Colonic mucosa (tissue), 4 donors: ENCODE results near the gene PIP4K2A. TPM values are rescaled to one million over a fixed set of nuclear protein-coding genes. Genes with fewer than 3 reads are reported as not detected.

Source experiments
- DNase-seq: peaks from one replicate; pipeline ENCODE4 v3.0.0-alpha.2; 2020
- H3K27ac ChIP-seq: fragments of 200-600 bp; one replicate; pipeline ENCODE4 v1.8.0; 2021
- H3K27me3 ChIP-seq: fragments of 200-600 bp; one replicate; pipeline ENCODE4 v1.8.0; 2021
- H3K36me3 ChIP-seq: fragments of 200-600 bp; one replicate; pipeline ENCODE4 v1.8.0; 2021
- H3K4me1 ChIP-seq: fragments of 200-600 bp; one replicate; pipeline ENCODE4 v1.8.0; 2021; ENCODE audit warnings: mild to moderate bottlenecking
- H3K4me3 ChIP-seq: fragments of 200-600 bp; one replicate; pipeline ENCODE4 v1.8.0; 2021
- H3K9ac ChIP-seq, 2 donors: one replicate each; pipeline ENCODE4 v1.7.0; 2013; ENCODE audit warnings: control low read depth in 2 of 2, low read depth in 2 of 2, low read length in 2 of 2
- H3K9me3 ChIP-seq: fragments of 200-600 bp; one replicate; pipeline ENCODE4 v1.8.0; 2021
- intact Hi-C: fragments of 100-400 bp; cut with DNase I; formaldehyde crosslinking; loops from one replicate; pipeline ENCODE4 v1.14.1; 2022
- total RNA-seq, 2 donors: library from RNA; stranded (reverse); fragmentation: NEBNext Ultra II Directional in 1 of 2; extraction: Animal tissue kit (Norgen Biotek cat#: 25700) in 1 of 2; gene quantifications; one replicate each; pipeline ENCODE4 v1.2.1, GENCODE V29; 2021
- TF ChIP-seq, protein P1 (sequence below): fragments of 200-600 bp; IDR thresholded peaks from one replicate; pipeline ENCODE4 v1.8.0; 2022; ENCODE audit warnings: antibody characterized with exemption, mild to moderate bottlenecking
- donor health status: healthy.
- donor health status: DM: no; HTN: no; CAD: no.
- donor health status: DM: no; HTN: no; CAD: no.

PIP4K2A gene
- total RNA-seq, 2 donors from 2014 or later = 12.1 to 14.9 TPM

DNA sequence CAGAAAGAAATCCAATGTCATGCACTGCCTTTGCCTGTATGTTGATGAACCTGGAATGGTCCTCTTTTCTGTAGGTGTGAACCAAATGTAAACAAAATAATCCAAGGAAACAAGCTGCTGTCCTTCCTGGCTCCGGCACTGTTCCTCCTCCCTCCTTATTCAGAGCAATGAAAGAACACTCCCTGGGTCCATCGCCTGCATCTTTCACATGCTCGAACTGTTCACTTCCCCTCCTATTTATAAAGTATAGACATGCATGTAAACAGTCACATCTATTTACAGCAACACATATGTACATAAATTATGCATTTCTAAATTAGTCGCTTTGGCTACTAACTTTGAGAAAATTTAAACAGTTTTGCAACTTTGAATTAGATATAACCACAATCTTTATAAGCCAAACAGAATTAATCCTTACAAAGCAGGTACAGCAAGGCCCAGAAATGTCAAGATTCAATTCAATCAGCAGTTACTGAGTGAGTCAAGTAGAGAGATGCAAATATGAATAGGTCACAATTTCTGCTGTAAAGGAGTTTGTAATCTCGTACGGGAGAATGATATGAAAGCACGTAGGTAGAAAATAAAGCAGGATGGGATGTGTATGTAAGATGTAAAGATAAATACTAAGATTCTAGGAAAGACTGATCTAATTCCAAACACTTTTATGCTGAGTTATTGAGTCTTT is 162.6 kb downstream of the PIP4K2A start:
- Histone ChIP-seq H3K4me1 (no peaks in the 10 kb centered on the region), H3K27me3 (no peaks in the 10 kb centered on the region), H3K9me3 (no peaks in the 10 kb centered on the region), H3K4me3 (no peak overlapping the region), H3K36me3 (no peaks in the 10 kb centered on the region), H3K27ac (no peak overlapping the region), H3K9ac (no peak overlapping the region)
- TF ChIP-seq, protein P1, sequence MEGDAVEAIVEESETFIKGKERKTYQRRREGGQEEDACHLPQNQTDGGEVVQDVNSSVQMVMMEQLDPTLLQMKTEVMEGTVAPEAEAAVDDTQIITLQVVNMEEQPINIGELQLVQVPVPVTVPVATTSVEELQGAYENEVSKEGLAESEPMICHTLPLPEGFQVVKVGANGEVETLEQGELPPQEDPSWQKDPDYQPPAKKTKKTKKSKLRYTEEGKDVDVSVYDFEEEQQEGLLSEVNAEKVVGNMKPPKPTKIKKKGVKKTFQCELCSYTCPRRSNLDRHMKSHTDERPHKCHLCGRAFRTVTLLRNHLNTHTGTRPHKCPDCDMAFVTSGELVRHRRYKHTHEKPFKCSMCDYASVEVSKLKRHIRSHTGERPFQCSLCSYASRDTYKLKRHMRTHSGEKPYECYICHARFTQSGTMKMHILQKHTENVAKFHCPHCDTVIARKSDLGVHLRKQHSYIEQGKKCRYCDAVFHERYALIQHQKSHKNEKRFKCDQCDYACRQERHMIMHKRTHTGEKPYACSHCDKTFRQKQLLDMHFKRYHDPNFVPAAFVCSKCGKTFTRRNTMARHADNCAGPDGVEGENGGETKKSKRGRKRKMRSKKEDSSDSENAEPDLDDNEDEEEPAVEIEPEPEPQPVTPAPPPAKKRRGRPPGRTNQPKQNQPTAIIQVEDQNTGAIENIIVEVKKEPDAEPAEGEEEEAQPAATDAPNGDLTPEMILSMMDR = no peak
- intact Hi-C loops = no loop called here
- DNase-seq = no peak

DNA sequence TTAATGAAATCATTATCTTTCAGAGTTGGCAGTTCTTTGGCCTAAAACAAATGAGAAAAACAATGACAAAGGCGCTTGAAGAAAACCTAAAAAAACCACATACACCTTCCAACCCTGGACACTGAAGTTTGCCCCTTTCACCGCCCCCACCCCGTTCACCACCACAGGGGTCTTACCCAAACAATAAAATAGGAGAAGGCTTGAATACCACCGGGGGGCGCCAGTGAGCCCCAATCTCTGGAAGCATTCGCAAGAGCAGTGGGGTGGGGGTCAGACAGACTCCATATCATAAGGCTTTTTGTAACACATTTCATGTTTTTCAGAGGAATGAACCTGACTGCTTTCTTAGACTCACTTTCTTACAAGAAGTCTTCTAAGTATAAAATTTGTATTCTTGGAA is 163.6 kb downstream of the PIP4K2A start:
- Histone ChIP-seq H3K27ac (no peak overlapping the region), H3K27me3 (no peaks in the 10 kb centered on the region), H3K9me3 (no peaks in the 10 kb centered on the region), H3K4me3 (no peak overlapping the region), H3K9ac (no peak overlapping the region), H3K36me3 (no peaks in the 10 kb centered on the region), H3K4me1 (no peaks in the 10 kb centered on the region)
- TF ChIP-seq, protein P1 = peak; percentile 41
- DNase-seq = peak; percentile 48
- intact Hi-C loops = no loop called here

DNA sequence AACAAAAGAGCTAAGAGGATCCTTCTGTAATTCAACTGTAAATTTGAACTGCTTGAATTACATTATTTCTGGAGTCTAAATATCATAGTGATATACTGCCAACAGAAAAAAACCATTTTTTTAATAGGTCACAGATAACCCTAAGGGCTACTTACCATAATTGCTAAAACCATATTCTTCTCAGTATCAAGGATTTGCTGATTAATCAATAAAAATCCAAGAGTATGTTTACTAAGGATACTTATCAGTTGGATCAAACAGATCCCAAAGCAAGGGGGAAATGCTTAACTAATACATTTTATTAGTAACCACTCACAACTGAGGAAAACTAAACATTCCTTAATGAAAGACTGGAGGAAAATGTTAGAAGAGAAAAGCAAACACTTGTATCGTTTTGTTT is 166.0 kb downstream of the PIP4K2A start:
- H3K4me1 ChIP-seq = no peaks in the 10 kb centered on the region
- intact Hi-C loops = no loop called here
- no peak for DNase-seq
- no peaks in the 10 kb centered on the region for H3K27me3 ChIP-seq
- H3K9ac ChIP-seq = no peak overlapping the region
- H3K27ac ChIP-seq = no peak overlapping the region
- no peaks in the 10 kb centered on the region for H3K36me3 ChIP-seq
- H3K9me3 ChIP-seq = no peaks in the 10 kb centered on the region
- H3K4me3 ChIP-seq = no peak overlapping the region
- TF ChIP-seq, protein P1 = no peak

DNA sequence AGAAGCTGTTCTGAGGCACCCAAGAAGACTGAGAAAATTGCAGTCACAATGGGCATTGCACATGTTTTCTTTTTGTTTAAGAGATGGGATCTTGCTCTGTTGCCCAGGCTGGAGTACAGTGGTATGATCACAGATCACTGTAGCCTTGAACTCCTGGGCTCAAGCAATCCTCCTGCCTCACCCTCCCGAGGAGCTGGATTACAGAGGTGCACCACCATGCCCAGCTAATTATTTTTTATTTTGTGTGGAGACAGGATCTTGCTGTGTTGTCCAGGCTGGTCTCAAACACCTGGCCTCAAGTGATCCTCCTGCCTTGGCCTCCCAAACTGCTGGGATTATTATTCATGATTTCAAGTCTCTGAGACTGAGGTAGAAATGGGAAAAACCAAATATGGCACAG is 168.7 kb downstream of the PIP4K2A start:
- Histone ChIP-seq H3K4me1 (no peaks in the 10 kb centered on the region), H3K9ac (no peak overlapping the region), H3K4me3 (no peak overlapping the region), H3K9me3 (no peaks in the 10 kb centered on the region), H3K27me3 (no peaks in the 10 kb centered on the region), H3K27ac (no peak overlapping the region), H3K36me3 (no peaks in the 10 kb centered on the region)
- DNase-seq = no peak
- TF ChIP-seq, protein P1 = no peak
- intact Hi-C loops = no loop called here

DNA sequence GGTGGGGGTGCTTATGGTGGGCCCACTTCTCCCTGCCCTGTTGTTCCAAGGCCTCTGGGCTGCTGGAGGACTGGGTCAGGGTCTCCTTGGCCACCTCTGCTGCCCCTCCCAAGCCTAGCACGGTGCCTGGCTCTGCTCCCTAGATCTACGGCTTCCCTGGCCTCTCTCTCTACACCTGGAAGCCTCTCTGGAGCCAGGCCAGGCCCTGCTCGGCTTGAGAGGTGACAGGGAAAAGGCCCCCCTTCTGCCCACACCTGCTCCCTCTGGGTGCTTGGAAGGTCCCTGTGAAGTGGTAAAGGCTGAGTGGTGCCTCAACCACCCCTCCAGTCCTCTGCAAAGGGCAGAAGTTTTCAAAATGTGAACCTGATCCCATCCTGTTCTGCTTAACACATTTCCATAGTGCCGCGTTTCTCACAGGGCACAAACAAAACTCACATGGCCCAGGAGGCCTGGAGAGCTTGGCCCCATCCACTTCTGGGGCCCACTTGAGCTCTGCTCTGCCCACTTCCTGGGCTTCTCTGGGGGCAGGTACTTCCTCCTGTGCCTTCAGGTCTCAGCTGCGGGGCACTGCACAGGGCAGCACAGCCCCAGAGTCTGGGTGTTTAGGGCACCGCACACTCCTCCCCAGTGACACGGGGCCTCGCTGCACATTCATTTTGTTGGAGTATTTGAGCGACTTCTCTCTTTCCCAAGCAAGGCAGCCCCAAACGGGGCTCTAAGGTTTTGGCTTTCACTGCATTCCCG is 169.9 kb downstream of the PIP4K2A start:
- Histone ChIP-seq H3K9me3 (no peaks in the 10 kb centered on the region), H3K4me1 (no peaks in the 10 kb centered on the region), H3K9ac (no peak overlapping the region), H3K27me3 (no peaks in the 10 kb centered on the region), H3K36me3 (no peaks in the 10 kb centered on the region), H3K4me3 (no peak overlapping the region), H3K27ac (no peak overlapping the region)
- intact Hi-C loops = no loop called here
- TF ChIP-seq, protein P1 = no peak
- no peak for DNase-seq
